GM18867 (cell line): Measurements from ENCODE around the gene PRPF31.

ENCODE experiments used
- ATAC-seq: cut with Tn5 transposase; IDR thresholded peaks from one replicate; pipeline ENCODE4 v1.9.1; 2021; ENCODE audit warnings: mild to moderate bottlenecking, moderate library complexity; ENCODE audit not compliant: unreplicated experiment

The PRPF31 gene

DNA sequence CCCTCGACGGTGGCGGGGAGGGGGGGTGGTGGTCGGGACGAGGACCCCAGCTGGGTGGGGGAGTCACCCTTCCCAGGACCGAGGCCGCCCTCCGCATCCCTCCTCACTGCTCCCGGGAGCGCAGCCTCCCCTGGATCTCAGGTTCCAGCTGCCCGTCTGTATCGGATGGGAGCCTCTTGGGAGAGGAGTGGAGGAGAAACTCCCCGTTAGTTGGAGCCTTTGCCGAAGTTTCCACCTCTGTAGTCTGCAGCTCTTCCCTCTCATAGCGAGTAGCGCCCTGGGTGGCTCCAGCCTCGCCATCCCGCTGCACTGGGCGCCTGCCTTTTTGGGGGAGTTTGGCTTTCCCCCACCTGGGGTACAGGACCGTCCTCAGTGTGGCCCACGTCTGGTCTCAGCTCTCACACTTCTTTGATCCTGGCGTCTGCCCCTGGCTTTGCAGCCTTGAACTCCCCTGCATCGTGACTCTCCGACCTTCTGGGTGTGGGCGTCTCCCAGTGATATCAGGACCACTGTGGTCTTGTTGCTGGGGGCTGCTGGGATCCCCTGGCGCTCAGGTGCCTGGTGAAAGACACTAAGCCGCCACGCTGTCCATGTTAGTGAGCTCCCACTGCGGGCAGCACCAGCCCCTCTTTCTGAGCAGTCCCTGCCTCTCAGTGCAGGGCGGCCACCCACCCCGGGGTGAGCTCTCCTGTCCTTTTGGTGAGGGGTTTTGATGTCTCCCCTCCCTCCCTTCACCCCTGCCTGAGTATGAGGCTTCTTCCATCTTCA is 23.1 kb downstream of the PRPF31 start:
- no peak for ATAC-seq

DNA sequence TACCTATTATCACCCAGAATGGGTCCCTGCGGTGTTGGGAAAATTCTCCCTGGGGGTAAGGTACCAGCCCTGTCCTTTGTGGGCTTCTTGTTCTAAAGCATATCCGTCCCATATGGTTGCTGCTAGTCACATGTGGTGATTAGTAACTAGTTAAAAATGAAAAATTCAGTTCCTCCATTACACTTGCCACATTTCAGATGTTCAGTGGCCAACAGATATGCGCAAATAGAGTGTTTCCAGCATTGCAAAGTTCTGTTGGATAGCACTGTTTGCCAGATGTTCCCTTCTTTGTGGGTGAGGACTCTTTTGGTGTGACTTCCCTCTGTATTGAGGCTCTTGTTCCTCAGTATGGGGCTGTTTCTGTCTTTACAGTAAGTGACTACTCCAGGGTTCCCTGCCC is 25.8 kb downstream of the PRPF31 start:
- ATAC-seq = no peak

- no peak for ATAC-seq
These were observed 26.7 kb downstream of the PRPF31 start for GRCh38 chr19:54142166-54142780.

DNA sequence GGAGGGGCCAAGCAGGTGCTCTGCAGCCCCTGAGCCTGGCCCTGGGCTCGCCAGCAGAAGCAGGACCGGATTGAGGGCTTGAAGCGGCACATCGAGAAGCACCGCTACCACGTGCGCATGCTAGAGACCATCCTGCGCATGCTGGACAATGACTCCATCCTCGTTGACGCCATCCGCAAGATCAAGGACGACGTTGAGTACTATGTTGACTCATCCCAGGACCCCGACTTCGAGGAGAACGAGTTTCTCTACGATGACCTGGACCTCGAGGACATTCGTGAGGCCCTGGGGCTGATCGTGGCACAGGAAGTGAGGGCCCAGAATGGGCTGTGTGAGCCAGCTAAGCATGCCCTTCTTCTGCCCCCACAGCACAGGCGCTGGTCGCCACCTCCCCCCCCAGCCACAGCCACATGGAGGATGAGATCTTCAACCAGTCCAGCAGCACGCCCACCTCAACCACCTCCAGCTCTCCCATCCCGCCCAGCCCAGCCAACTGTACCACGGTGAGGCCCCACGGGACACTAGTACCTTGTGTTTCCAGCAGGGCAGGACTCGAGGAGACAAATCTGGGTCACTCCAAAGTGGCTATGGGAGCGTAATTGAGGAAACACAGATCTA is 30.1 kb downstream of the PRPF31 start:
- ATAC-seq = no peak

DNA sequence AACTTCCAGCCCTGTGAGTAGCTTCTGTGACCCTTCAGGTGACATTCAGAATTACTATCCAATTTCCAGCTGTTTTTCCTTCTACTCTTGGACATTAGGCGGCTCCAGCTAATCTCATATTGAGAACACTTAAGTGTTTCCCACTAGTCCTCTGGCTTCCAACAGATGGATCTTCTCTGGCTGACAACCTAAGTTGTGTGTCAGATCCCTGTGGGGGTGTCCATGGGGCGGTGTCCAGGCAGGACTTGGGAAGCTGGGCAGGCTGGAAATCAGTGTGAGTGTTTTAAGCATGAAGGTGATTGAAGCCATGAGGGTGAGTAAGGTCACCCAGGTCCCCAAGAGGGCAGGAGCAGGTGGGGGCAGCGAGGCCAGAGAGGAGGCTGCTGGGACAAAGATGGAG is 32.1 kb downstream of the PRPF31 start:
- no peak for ATAC-seq

- no peak for ATAC-seq
These were observed 32.6 kb downstream of the PRPF31 start for GRCh38 chr19:54148158-54148557.

- no peak for ATAC-seq
These were observed 33.7 kb downstream of the PRPF31 start for GRCh38 chr19:54149021-54149812.

GRCh38 chr19:54151362-54152035 is 35.9 kb downstream of the PRPF31 start:
- ATAC-seq = no peak

- no peak for ATAC-seq
These were observed 36.7 kb downstream of the PRPF31 start for GRCh38 chr19:54152267-54152666.

- no peak for ATAC-seq
These were observed 37.4 kb downstream of the PRPF31 start for GRCh38 chr19:54152878-54153524.

- ATAC-seq = no peak
These were observed 38.3 kb downstream of the PRPF31 start for GRCh38 chr19:54153731-54154326.

- ATAC-seq = no peak
These were observed 39.2 kb downstream of the PRPF31 start for GRCh38 chr19:54154603-54155345.

DNA sequence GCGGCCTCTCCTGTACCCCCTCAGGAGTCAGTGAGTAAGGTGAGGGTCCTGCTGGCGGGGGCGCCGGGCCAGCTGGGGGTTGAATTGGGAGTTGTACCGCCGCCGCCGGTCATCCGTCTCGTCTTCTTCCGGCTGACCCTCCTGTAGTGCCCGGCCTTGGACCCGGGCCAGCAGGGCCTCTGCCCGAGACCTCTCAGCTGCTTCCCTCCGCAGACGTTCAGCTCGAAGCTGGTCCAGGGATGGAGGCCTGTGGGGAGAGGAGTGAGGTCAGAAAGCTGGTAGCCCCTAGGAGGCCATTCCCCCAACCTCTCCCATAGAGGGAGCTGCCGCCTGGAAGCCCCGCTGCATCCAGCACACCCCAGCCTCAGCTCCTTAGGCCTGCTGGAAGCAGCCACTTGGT is 40.1 kb downstream of the PRPF31 start:
- ATAC-seq = no peak

DNA sequence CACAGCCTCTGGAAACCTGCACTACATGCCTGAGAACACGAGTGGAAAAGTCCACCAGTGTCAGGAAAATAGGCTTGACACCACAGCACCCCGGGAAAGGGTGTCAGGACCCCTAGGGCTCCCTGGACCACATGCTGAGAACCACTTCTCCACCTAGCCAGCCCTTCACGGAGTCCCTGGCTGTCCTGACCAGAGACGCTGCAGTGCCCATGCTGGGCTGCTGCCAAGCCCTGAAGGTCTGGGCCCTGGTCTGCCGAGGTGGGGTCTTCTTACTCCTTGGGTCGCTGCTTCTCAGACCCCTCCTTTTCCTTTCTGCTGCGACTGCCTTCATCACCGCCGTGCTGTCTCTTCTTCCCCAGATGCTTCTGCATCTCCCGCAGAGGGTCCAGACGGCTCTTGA is 40.9 kb downstream of the PRPF31 start:
- ATAC-seq = no peak

- ATAC-seq = no peak
These were observed 41.4 kb downstream of the PRPF31 start for GRCh38 chr19:54156953-54157352.

DNA sequence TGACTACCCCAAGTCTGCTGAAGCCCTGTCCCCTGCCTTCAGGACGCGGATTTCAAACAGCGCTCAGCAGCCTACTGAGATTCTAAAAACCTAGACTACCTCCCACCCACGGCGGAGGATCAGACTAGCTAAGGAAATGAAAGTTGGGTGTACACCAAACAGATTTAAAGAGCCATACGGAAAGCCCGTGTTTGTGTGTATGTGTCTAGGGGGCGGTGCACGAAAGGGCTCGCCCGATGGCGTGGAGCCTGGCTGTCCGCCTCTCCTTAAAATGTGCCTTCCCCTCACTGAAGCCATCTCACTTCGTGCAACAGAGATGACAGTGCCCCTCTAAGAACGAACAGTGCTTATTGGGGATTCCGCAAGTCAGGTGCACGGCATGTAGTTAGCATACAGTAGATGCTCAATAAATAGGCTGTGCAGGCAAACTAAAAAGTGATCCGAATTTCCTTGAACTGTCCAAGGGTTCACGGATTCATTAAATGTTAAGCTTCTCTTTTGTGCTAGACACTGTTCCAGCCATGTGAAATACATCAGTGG is 43.3 kb downstream of the PRPF31 start:
- ATAC-seq = no peak

DNA sequence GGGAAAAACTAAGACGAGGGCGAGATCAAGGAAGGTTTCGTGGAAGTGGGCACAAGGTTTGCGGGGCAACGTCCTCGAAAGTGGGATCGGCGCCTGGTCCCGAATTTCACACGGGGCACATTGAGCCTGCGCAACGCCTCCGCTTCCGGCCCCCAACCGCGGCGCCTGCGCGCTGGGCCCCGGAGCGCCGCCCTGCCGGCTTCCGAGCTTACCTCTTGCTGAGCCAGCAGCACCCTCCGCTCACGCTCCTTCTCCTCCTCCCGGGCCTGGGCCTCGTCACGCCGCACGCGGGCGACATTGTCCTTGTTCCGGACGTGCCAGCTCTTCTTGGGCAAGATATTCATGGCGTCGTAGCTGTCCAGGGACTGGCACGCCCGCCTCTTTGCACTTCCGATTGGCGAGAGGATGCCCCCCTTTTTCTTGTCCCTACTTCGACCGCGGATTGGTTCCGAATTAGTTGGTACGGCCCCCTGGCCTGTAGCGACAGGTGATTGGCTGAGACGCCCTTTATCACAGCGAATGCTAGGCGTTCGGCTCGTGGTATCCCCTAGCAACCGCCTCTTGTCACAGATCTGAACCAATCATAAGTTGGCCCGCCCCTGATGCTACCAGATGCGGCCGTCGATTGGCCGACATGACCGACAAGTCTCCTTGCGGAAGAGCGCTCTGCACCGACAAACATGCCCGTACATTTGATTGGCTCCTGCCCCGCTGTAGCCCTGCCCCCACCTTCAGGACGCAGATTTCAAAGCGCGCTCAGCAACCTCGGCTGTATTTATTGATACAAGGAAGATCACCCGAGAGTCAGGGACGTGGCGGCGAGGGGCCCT is 44.0 kb downstream of the PRPF31 start, which contains the start of gene LENG1:
Gene LENG1 (minus strand): TSS at position 370 of the 830 bp plus-strand sequence. CDS start 26 bp downstream, at position 344.
- ATAC-seq = peak; percentile 88
